A549 treated with GW870086 at 1 μM for 4 hours (cell line): ENCODE measurements around the gene ZNF143. TPM values are rescaled to one million over a fixed set of nuclear protein-coding genes. Genes with fewer than 3 reads are reported as not detected.

Experiments
- total RNA-seq: library from RNA; stranded (reverse); fragments of 200-300 nt; extraction: Qiagen RNA extraction; gene quantifications from 5 replicates; pipeline ENCODE4 v1.2.3, GENCODE V29; 2022; ENCODE audit warnings: low read depth

Gene ZNF143
- total RNA-seq, result 9.1 to 11.7 TPM (median 10.0 TPM) in 5 replicates

GRCh38 chr11:9460322-9461062 is at the start of gene ZNF143:
TSS of gene ZNF143 (plus strand) at chr11:9461012. CDS start at chr11:9471309, 10,297 bp downstream.

GRCh38 chr11:9573052-9573774 is 112.4 kb downstream of the ZNF143 start, which contains the start of gene WEE1:
TSS of gene WEE1 (plus strand) at chr11:9573670. CDS start at chr11:9573934, 264 bp downstream.

Other genes starting within 250 kb of the ZNF143 start
- gene DENND5A, start 195.7 kb upstream of the ZNF143 start, total RNA-seq, result 35.9 to 50.2 TPM (median 42.6 TPM) in 5 replicates
- gene TMEM41B, start 146.4 kb upstream of the ZNF143 start, total RNA-seq, result 20.1 to 27.6 TPM (median 25.1 TPM) in 5 replicates
- 76.4 to 105 TPM (median 101 TPM) in 5 replicates for gene IPO7, start 76.4 kb upstream of the ZNF143 start, total RNA-seq
- 16.1 to 19.7 TPM (median 18.4 TPM) in 5 replicates for gene WEE1, start 112.7 kb downstream of the ZNF143 start, total RNA-seq
- gene SWAP70, start 203.1 kb downstream of the ZNF143 start, total RNA-seq, result 24.5 to 30.0 TPM (median 28.9 TPM) in 5 replicates